ENCODE data around the gene RHOB.
"Not testable (repeated sequence)": the region's sequence is repeated elsewhere in the genome, so short reads cannot be mapped to it uniquely, and the experiment has no call there.

Gene RHOB

DNA sequence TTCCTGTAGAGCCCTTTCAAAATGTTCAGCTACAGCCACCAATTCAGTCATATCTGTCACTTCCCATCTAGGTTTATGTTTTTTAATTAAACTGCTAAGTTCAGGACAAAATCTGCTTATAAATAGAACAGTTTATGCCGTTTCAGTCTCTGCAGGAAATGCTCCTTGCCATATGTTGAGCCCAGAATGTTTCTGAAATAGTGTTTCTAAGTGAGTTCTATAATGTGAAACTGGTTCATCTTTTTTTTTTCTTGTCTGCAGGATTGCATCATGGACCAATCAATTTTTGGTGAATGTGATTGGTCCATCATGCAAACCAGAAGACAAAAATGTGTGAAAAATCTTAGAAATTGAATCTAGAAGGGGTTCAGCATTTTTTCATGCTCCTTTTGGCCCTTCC, 30.2 kb upstream of the RHOB start:
- DNase-seq (no peak), ATAC-seq (replicated peaks) (no peak)
- peaks cover 0 to 6% of the 10 kb centered on the region in 2 donors for H3K4me1 Mint-ChIP-seq
- H3K27me3 Mint-ChIP-seq: no peaks in the 10 kb centered on the region
- H3K27ac Mint-ChIP-seq: no peak overlapping the region
- peaks cover 0 to 5% of the 10 kb centered on the region in 2 donors for H3K9me3 Mint-ChIP-seq
- H3K4me3 Mint-ChIP-seq: no peak overlapping the region
- H3K36me3 Mint-ChIP-seq: no peaks in the 10 kb centered on the region

DNA sequence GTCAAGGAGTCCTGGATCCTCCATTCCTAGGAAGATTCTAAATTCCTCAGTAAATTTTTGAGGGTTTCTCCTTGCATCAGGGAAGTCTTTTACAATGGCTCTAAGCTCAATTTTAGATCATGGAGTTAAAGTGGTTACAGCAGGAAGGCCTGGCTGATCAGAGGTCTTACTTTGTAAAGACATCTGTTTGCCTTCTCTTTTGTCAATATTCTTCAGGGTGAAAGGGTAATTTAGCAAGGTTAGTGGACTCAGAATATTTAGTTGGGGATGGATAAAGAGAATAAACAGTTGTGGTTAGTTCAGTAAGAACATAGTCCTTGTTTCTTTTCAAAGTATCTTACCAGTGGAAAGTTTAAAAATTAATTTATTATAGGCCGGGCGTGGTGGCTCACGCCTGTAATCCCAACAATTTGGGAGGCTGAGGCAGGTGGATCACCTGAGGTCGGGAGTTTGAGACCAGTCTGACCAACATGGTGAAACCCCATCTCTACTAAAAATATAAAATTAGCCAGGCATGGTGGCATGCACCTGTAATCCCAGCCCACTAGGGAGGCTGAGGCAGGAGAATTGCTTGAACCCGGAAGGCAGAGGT, 29.5 kb upstream of the RHOB start:
- not testable (repeated sequence) for H3K4me1 Mint-ChIP-seq; H3K27me3 Mint-ChIP-seq; H3K9me3 Mint-ChIP-seq; DNase-seq; H3K27ac Mint-ChIP-seq; ATAC-seq (replicated peaks); H3K4me3 Mint-ChIP-seq; H3K36me3 Mint-ChIP-seq

DNA sequence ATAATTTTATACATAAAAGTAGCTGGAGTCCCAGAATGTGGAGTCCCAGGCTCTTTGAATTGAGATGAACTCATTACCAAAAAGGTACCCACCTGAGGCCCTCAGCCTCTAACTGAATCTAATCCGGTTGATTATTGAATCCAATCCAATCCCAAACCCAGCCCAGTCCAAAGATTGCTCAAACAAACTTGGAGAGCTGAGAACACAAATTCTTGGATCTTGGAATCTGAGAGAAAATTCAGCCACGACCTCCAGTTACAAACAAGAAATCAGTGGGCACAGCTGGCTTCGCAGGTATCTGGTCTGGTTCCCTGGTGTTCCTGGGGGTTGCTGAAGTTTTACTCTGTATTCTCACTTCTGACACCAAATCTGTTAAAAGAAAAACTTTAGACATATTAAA, 28.4 kb upstream of the RHOB start:
- ATAC-seq (replicated peaks) (no peak), DNase-seq (no peak)
- Mint-ChIP-seq H3K27me3 (no peaks in the 10 kb centered on the region), H3K4me1 (peaks cover 3 to 6% of the 10 kb centered on the region in 2 donors), H3K9me3 (peaks cover 0 to 5% of the 10 kb centered on the region in 2 donors), H3K27ac (no peak overlapping the region), H3K36me3 (no peaks in the 10 kb centered on the region), H3K4me3 (no peak overlapping the region)

DNA sequence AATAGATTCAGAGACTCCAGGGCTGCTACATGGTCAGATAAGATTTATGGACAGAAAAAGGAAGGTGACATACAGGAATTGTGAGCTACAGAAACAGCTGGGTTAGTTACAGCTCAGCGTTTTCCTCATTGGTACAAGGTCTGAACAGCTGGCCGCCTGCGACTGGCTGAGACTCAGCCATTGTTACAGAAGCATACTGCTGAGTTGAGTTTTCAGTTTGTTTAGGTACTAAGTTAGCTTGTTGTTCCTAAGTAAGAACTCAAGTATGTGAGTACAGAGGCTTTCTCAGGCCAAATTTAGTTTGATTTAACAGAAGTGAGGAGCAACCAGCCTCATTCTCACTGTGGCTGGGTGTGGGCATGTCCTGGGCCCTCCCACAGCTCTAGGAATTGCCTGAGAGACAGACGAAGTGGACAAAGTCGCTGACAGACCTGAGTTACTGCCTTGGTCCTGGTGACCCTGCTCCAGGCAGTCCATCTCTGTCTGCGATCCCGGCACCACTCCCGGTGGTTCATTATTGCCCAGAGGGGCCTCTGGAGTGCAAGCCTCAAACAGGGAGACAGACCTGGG, 27.8 kb upstream of the RHOB start:
- Mint-ChIP-seq H3K4me3 (no peak overlapping the region), H3K36me3 (no peaks in the 10 kb centered on the region), H3K27me3 (no peaks in the 10 kb centered on the region), H3K4me1 (peaks cover 5 to 12% of the 10 kb centered on the region in 2 donors), H3K9me3 (peaks cover 0 to 5% of the 10 kb centered on the region in 2 donors), H3K27ac (no peak overlapping the region)
- DNase-seq (no peak), ATAC-seq (replicated peaks) (no peak)

DNA sequence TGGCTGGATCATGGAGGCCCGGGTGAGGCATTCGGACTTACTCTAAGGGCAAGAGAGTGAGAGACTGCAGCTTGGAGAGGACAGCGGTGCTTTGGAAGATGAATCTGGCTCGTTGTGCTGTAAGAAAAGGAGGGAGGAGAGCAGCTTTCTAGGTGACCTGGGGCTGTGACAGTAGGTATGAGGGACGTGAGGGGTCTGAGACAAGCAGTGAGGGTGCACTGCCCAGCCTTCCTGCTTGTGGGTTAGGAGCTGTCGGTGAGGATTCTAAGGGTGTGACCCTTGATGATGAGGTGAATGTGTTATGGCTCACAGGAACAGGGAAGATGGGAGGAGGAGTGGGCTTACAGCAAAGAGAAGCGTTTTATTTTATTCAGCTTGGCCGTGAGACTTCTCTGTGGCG, 27.1 kb upstream of the RHOB start:
- no peak overlapping the region for H3K27ac Mint-ChIP-seq
- no peak for DNase-seq
- peaks cover 10 to 18% of the 10 kb centered on the region in 2 donors for H3K4me1 Mint-ChIP-seq
- no peaks in the 10 kb centered on the region for H3K27me3 Mint-ChIP-seq
- H3K36me3 Mint-ChIP-seq: no peaks in the 10 kb centered on the region
- no peak for ATAC-seq (replicated peaks)
- no peak overlapping the region for H3K4me3 Mint-ChIP-seq
- H3K9me3 Mint-ChIP-seq: peaks cover 0 to 2% of the 10 kb centered on the region in 2 donors

DNA sequence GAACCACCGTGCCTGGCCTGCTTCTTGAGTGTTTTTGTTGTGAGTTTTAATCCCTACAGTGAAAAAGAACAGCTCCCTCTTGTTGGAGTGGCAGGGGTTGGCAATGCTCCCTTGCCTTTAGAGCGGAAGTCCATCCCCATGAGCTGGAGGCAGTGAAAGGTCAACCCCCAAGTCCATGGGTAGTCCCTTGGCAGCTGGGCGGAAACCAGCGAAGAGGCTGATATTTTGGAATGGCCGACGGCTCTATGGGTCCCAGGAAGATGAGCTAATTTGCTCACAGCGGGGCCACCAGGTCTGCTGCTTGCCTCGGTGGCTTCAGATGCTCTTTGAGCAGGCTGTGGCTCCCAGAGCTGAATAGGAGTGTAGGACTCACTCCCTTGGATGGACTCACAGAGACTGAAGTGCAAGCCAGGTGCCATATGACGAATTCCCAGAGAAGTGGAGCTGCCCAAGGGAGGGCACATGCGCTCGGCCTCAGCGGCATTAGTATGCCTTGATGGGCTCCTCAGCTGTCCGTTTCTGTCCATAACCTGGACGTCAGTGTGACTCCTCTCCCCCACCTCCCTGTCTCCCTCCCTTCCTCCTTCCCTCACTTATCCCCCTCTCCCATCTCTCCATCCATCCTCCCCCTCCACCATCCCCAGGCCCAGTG, 25.4 kb upstream of the RHOB start:
- H3K4me3 Mint-ChIP-seq: no peak overlapping the region
- H3K27ac Mint-ChIP-seq: no peak overlapping the region
- H3K27me3 Mint-ChIP-seq: no peaks in the 10 kb centered on the region
- DNase-seq (no peak), ATAC-seq (replicated peaks) (no peak)
- no peaks in the 10 kb centered on the region for H3K9me3 Mint-ChIP-seq
- no peaks in the 10 kb centered on the region for H3K36me3 Mint-ChIP-seq
- H3K4me1 Mint-ChIP-seq: peaks cover 19 to 30% of the 10 kb centered on the region in 2 donors

DNA sequence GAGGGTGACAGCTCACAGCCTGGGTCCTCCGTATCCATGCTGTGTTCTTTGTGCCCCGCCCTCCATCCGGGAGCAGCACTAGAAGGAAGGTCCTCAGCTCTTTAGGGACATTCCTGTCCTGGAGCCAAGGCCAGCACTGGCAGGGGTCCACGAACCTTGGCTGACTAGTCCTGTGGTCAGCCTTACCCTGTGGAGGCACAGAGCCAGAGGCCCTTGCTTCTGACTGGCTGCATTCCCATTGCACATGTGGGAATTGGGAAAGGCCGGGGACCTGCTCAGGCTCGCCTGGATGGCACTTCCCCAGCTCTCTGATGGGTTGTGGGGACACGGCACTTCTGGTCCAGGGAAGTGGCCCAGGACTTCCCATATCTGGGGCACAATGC, 24.9 kb upstream of the RHOB start:
- peaks cover 21 to 33% of the 10 kb centered on the region in 2 donors for H3K4me1 Mint-ChIP-seq
- H3K36me3 Mint-ChIP-seq: peaks cover 0 to 2% of the 10 kb centered on the region in 2 donors
- H3K27ac Mint-ChIP-seq: no peak overlapping the region
- no peak for ATAC-seq (replicated peaks)
- peaks cover 0 to 2% of the 10 kb centered on the region in 2 donors for H3K9me3 Mint-ChIP-seq
- H3K4me3 Mint-ChIP-seq: no peak overlapping the region
- no peaks in the 10 kb centered on the region for H3K27me3 Mint-ChIP-seq
- DNase-seq: no peak

DNA sequence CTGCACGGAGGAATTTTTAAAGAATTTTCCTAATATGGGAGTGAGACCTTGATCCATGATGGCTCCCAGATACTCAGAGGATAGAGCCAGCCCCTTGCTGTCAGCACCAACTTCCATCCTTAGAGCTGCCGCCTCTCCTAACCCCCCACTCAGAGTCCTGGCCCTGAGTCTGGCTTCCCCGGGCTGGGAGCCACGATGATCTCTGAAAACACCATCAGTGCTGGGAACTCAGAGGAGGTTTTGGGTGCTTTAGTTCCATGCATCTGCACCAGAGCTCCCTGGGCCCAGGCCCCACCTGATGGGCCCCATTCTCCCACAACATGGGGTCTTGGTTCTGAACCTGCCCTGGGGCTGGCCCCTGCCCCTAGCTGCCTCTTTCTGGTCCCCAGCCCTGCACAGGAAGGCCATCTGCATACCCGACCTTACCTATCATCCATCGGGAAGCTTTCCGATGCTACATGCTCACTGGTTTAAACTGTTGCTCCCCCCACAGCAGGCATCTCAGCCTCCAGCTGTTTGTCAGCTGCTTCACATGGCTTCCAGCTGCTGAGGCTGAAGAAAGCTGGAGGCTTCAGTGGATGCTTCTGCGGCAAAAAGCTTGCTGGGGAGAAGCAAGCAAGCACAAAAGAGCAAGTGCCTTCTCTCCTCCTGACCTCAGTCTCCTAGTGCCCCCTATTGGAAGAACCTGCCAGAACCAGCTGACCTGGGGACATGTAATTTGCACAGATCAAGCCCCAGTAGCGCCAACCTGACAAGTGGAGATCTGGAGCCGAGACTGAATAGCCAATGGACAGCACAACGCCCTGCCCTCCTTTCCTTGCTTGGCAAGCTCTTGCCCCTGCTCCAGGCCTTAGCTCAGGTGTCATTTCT, 24.2 kb upstream of the RHOB start:
- no peak overlapping the region for H3K27ac Mint-ChIP-seq
- H3K4me3 Mint-ChIP-seq: no peak overlapping the region
- no peaks in the 10 kb centered on the region for H3K27me3 Mint-ChIP-seq
- DNase-seq: no peak
- peaks cover 0 to 3% of the 10 kb centered on the region in 2 donors for H3K36me3 Mint-ChIP-seq
- no peak for ATAC-seq (replicated peaks)
- H3K9me3 Mint-ChIP-seq: peaks cover 0 to 4% of the 10 kb centered on the region in 2 donors
- peaks cover 25 to 39% of the 10 kb centered on the region in 2 donors for H3K4me1 Mint-ChIP-seq

DNA sequence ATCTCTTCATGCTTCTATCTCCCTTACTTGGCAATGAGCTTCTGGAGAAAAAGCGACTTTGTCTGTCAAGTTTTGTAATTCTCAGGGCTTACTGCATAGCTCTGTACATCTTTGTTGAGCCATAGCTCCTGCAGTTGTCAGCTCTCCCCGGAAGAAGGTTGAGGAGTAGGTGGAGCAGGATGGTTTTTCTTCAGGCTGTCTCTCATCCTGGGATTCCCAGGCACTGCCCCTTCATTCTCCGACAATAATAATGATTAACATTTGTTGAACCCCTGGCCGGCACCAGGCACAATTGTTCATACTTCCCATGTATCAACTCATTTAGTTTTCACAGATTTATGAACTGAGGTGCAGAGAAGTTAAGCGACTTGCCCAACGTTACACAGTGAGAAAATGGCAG, 23.5 kb upstream of the RHOB start:
- no peak overlapping the region for H3K27ac Mint-ChIP-seq
- H3K9me3 Mint-ChIP-seq: peaks cover 0 to 4% of the 10 kb centered on the region in 2 donors
- ATAC-seq (replicated peaks): no peak
- peaks cover 29 to 39% of the 10 kb centered on the region in 2 donors for H3K4me1 Mint-ChIP-seq
- H3K36me3 Mint-ChIP-seq: peaks cover 0 to 3% of the 10 kb centered on the region in 2 donors
- no peak overlapping the region for H3K4me3 Mint-ChIP-seq
- no peak for DNase-seq
- H3K27me3 Mint-ChIP-seq: no peaks in the 10 kb centered on the region

DNA sequence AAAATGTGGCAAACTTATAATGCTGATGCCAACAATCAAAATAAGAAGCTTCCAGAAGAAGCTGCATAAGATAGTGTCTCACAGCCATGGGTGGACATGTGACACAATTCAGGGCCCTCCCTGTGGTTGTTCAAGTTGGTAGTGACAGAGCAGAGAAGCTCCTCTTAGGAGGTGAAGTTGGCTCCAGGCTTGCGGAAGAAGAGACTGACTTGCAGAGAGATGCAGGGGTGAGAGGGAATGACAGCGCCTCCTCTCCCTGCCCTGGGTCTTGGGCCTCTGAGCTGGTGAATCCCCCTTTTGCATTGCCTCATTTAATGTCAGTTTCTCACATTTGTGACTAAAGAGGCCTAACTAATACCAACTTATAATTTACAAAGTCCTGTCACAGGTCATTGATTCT, 23.0 kb upstream of the RHOB start:
- Mint-ChIP-seq H3K36me3 (peaks cover 0 to 3% of the 10 kb centered on the region in 2 donors), H3K27ac (no peak overlapping the region), H3K4me1 (peaks cover 32 to 44% of the 10 kb centered on the region in 2 donors), H3K27me3 (no peaks in the 10 kb centered on the region), H3K4me3 (no peak overlapping the region), H3K9me3 (peaks cover 0 to 4% of the 10 kb centered on the region in 2 donors)
- no peak for ATAC-seq (replicated peaks)
- no peak for DNase-seq

DNA sequence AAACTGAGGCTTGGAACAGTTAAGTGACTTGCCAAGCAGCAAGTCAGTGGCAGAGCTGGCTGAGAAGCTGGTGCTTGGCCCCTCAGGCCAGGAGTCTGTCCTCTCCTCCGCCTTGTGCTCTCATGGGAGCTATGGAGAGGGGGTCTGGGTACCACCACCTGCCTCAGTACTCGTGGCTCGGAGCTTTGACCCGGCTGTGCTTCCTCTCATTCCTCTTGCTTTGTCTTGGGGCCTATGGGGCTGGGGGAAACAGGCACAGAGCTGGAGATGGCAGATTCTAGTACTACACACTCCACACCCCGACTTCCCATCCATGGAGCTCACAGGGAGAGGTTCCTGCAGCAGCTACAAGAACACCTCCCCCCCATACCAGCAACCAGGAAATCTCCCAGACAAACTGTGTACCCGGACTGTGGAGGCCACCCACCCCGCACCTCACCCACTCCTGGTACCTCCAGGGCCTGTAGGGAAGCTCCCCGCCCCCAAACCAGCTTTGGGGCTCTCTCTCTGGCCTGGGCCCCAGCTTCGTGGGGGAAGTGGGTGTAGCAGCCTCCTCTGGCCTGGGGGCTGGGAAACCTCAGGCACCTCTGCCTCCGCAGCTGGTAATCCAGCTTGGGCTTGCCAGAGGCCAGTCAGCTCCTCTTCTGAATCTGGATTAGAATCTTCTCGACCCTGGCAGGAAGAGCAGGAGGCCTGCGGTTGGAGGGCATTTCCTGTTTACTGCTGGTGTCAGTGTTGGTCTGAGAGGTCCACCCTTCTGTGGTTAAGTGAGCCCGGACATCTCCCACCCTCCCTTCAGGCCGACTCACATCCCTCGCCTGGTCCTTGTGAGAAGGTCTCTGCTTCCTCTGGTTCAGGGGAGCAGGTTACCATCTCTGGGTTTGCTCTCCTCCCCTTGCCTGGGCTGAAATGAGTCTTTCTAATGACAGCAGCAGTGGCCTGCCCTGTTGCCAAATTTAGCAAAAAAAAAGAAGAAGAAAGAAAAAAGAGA, 22.3 kb upstream of the RHOB start:
- ATAC-seq (replicated peaks) (peak; percentile 78 to 79), DNase-seq (peak; percentile 35)
- H3K4me1 Mint-ChIP-seq: peaks cover 38 to 52% of the 10 kb centered on the region in 2 donors

DNA sequence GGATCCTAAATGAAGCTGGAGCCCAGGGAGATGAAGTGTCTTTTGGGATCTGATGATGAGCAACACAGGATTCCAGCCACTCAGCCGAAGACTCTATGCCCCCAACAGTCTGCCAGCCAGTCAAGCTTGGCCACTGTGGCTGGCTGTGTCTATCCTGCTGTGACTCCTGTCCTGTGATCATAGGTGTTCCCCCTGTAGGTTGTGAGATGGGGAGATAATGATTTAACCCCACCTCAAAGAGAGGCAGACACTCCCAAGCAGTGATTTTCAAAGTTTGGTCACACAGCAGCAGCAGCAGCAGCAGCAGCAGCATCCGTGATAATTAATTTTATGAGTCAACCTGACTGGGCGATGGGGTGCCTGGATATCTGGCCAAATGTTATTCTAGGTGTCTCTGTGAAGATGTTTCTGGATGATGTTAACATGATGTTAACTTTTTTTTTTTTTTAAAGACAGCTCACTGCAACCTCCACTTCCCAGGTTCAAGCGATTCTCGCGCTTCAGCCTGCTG, 21.4 kb upstream of the RHOB start:
- H3K4me1 Mint-ChIP-seq: peaks cover 43 to 60% of the 10 kb centered on the region in 2 donors
- ATAC-seq (replicated peaks): peak; percentile 65 to 77
- H3K4me3 Mint-ChIP-seq: peak overlapping the region; percentile 49 to 67
- peak overlapping the region; percentile 90 for H3K27ac Mint-ChIP-seq
- DNase-seq: peak; percentile 17
- no peaks in the 10 kb centered on the region for H3K27me3 Mint-ChIP-seq
- peaks cover 0 to 4% of the 10 kb centered on the region in 2 donors for H3K9me3 Mint-ChIP-seq
- H3K36me3 Mint-ChIP-seq: peaks cover 0 to 3% of the 10 kb centered on the region in 2 donors

More for the DNA sequence above, 22.3 kb upstream of the RHOB start:
- H3K27me3 Mint-ChIP-seq: no peaks in the 10 kb centered on the region
- peaks cover 0 to 3% of the 10 kb centered on the region in 2 donors for H3K36me3 Mint-ChIP-seq
- peak overlapping the region; percentile 49 to 67 for H3K4me3 Mint-ChIP-seq
- peak overlapping the region; percentile 90 for H3K27ac Mint-ChIP-seq
- H3K9me3 Mint-ChIP-seq: peaks cover 0 to 4% of the 10 kb centered on the region in 2 donors

DNA sequence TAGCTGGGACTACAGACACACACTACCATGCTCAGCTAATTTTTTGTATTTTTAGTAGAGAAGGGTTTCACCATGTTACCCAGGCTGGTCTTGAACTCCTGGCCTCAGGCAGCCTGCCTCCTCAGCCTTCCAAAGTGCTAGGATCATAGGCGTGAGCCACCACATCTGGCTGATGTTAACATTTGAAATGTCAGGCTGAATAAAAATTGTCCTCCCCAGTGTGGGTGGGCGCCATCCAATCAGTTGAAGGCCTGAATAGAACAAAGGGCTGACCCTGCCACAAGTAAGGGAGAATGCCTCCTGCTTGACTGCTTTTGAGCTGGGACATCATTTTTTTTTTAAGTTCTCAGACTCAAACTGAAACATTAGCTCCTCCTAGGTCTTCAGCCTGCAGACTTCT, 21.0 kb upstream of the RHOB start:
- ATAC-seq (replicated peaks) (no peak), DNase-seq (no peak)
- H3K4me1 Mint-ChIP-seq: peaks cover 47 to 64% of the 10 kb centered on the region in 2 donors
- H3K27ac Mint-ChIP-seq: no peak overlapping the region
- H3K36me3 Mint-ChIP-seq: peaks cover 0 to 3% of the 10 kb centered on the region in 2 donors
- H3K4me3 Mint-ChIP-seq: no peak overlapping the region
- peaks cover 0 to 4% of the 10 kb centered on the region in 2 donors for H3K9me3 Mint-ChIP-seq
- H3K27me3 Mint-ChIP-seq: no peaks in the 10 kb centered on the region

Data from stimulated activated naive B cell treated with anti-CD40 and anti-IgM and Interleukin-4, amounts not matched to agents 10 μg/mL and 1 μg/mL and 100 μg/mL, for 72 hours (primary cell).